Skin of body (tissue), 2 donors: ENCODE results near the gene MGAT4C. TPM values are rescaled to one million over a fixed set of nuclear protein-coding genes. Genes with fewer than 3 reads are reported as not detected.

ENCODE experiments used
- DNase-seq: peaks from one replicate; lab custom pipeline; 2025; lab: John Stamatoyannopoulos, UW
- total RNA-seq: library from RNA; depleted of rRNA; stranded (reverse); fragments of >200 nt; gene quantifications from one replicate; pipeline ENCODE4 v1.2.3, GENCODE V29; 2014

MGAT4C gene
- total RNA-seq, 1 donor from 2014 or later: 0.79 TPM

- DNase-seq: no peak
These were observed 272.6 kb downstream of the MGAT4C start for GRCh38 chr12:85983601-85984000.

- no peak for DNase-seq
These were observed 276.6 kb downstream of the MGAT4C start for GRCh38 chr12:85979641-85980040.

- DNase-seq: no peak
These were observed 280.5 kb downstream of the MGAT4C start for GRCh38 chr12:85975716-85976115.

- DNase-seq: no peak
These were observed 284.4 kb downstream of the MGAT4C start for GRCh38 chr12:85971800-85972199.

GRCh38 chr12:85968606-85969005 lies 287.6 kb downstream of the MGAT4C start:
- no peak for DNase-seq

- no peak for DNase-seq
These were observed 292.9 kb downstream of the MGAT4C start for GRCh38 chr12:85963326-85963725.

- DNase-seq: no peak
These were observed 300.1 kb downstream of the MGAT4C start for GRCh38 chr12:85956081-85956480.

GRCh38 chr12:85955127-85955526 lies 301.1 kb downstream of the MGAT4C start:
- no peak for DNase-seq

GRCh38 chr12:85951823-85952222 lies 304.4 kb downstream of the MGAT4C start:
- no peak for DNase-seq

GRCh38 chr12:85949253-85949652 lies 306.9 kb downstream of the MGAT4C start:
- DNase-seq: no peak

- no peak for DNase-seq
These were observed 307.9 kb downstream of the MGAT4C start for GRCh38 chr12:85948340-85948739.

GRCh38 chr12:85947286-85947685 lies 308.9 kb downstream of the MGAT4C start:
- no peak for DNase-seq

GRCh38 chr12:85946375-85946774 lies 309.8 kb downstream of the MGAT4C start:
- DNase-seq: no peak

- DNase-seq: no peak
These were observed 329.0 kb downstream of the MGAT4C start for GRCh38 chr12:85927166-85927565.

GRCh38 chr12:85923767-85924331 lies 332.3 kb downstream of the MGAT4C start:
- no peak for DNase-seq

- DNase-seq: no peak
These were observed 335.8 kb downstream of the MGAT4C start for GRCh38 chr12:85920324-85920947.
